ENCODE measurements around the gene CNPY4.

Gene CNPY4

GRCh38 chr7:100119970-100120732 is 717 bp downstream of the CNPY4 start:
- CTCF ChIA-PET = interaction anchor here (1.6 to 2.7 kb wide), 2 partner anchors 10 to 12 kb away, joined by 9 to 23 read pairs; no protein-coding TSS in a partner anchor
- peak overlapping the region; percentile 95 for H3K4me3 ChIP-seq (ENCODE audit: low read depth, low read length)
- no peak for TF ChIP-seq CTCF (IDR thresholded peaks at IDR 0.05; ENCODE audit: insufficient read depth, low read length, missing control alignments)
- POLR2A ChIA-PET = interaction anchor here (0.6 kb wide), 1 partner anchor 1010 kb away, joined by 4 read pairs; no protein-coding TSS in a partner anchor
- no peak for DNase-seq (ENCODE audit: low read depth, low spot score)

GRCh38 chr7:100120733-100121036 is 1.3 kb downstream of the CNPY4 start:
- CTCF ChIA-PET = interaction anchor here (0.5 to 2.7 kb wide), 4 partner anchors 9 to 127 kb away, joined by 3 to 23 read pairs (median 6); partner anchors contain the start of genes AP4M1 and MCM7
- POLR2A ChIA-PET = interaction anchor here (1.1 kb wide), 1 partner anchor 20 kb away, joined by 4 read pairs; the partner anchor contains the start of genes AP4M1 and MCM7
- TF ChIP-seq CTCF (IDR thresholded peaks at IDR 0.05; ENCODE audit: insufficient read depth, low read length, missing control alignments) = no peak
- no peak for DNase-seq (ENCODE audit: low read depth, low spot score)
- H3K4me3 ChIP-seq (ENCODE audit: low read depth, low read length) = peak overlapping the region; percentile 95

GRCh38 chr7:100122067-100122466 is 2.6 kb downstream of the CNPY4 start:
- DNase-seq (ENCODE audit: low read depth, low spot score) = no peak
- no peak for TF ChIP-seq CTCF (IDR thresholded peaks at IDR 0.05; ENCODE audit: insufficient read depth, low read length, missing control alignments)
- ChIA-PET CTCF (interaction anchor here (1.2 to 2.7 kb wide), 3 partner anchors 8 to 11 kb away, joined by 6 to 23 read pairs (median 7); no protein-coding TSS in a partner anchor), POLR2A (no interaction called here)
- H3K4me3 ChIP-seq (ENCODE audit: low read depth, low read length) = no peak overlapping the region

- ChIA-PET CTCF (interaction anchor here (1.2 to 1.8 kb wide), 2 partner anchors 8 to 10 kb away, joined by 6 to 7 read pairs; no protein-coding TSS in a partner anchor), POLR2A (no interaction called here)
- TF ChIP-seq CTCF (IDR thresholded peaks at IDR 0.05; ENCODE audit: insufficient read depth, low read length, missing control alignments) = no peak
- no peak overlapping the region for H3K4me3 ChIP-seq (ENCODE audit: low read depth, low read length)
- DNase-seq (ENCODE audit: low read depth, low spot score) = no peak
These were observed 3.1 kb downstream of the CNPY4 start for GRCh38 chr7:100122568-100122967.

GRCh38 chr7:100124301-100125230 is 5.1 kb downstream of the CNPY4 start:
- no peak for DNase-seq (ENCODE audit: low read depth, low spot score)
- H3K4me3 ChIP-seq (ENCODE audit: low read depth, low read length) = no peak overlapping the region
- ChIA-PET CTCF (interaction anchor here (0.8 to 1.5 kb wide), 3 partner anchors 9 to 132 kb away, joined by 3 to 8 read pairs (median 3); no protein-coding TSS in a partner anchor), POLR2A (interaction anchor here (2.1 kb wide), 1 partner anchor 23 kb away, joined by 5 read pairs; the partner anchor contains the start of genes AP4M1 and MCM7)
- no peak for TF ChIP-seq CTCF (IDR thresholded peaks at IDR 0.05; ENCODE audit: insufficient read depth, low read length, missing control alignments)
